Muscle of back (tissue), 11 donors: ENCODE results near the gene CMSS1. TPM values are rescaled to one million over a fixed set of nuclear protein-coding genes. Genes with fewer than 3 reads are reported as not detected.

Experiments
- DNase-seq, 3 donors: peaks; one replicate each; pipeline versions ENCODE4 v3.0.0 to v3.0.0-alpha.2; 2013
- polyA plus RNA-seq, 10 donors: library from polyadenylated mRNA; unstranded; fragments of 120-200 nt; gene quantifications; one replicate each; pipeline ENCODE4 v1.2.1, GENCODE V29; 2013; ENCODE audit not compliant: insufficient read length in 10 of 10

The CMSS1 gene
- polyA plus RNA-seq, 10 donors, result 26.9 to 37.8 (median 29.3) TPM

DNA sequence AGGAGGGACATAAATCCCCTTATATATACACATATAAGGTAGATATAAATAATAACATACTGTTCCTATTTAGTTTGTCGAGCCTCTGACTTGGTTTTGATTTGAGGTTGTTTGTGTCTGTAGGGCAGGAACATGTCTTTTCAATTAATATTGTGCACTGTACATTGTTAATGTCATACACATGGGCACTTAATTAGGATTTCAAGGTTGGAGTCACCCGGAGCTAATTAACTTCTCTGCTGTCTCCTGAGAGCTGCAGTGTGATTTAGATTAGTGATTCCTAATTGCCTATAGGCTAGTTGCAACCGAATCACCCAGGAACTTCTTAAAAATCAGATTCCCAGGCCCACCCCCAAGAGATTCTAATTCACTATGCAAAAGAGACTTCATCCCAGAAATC, 347.1 kb downstream of the CMSS1 start:
- no peak for DNase-seq

DNA sequence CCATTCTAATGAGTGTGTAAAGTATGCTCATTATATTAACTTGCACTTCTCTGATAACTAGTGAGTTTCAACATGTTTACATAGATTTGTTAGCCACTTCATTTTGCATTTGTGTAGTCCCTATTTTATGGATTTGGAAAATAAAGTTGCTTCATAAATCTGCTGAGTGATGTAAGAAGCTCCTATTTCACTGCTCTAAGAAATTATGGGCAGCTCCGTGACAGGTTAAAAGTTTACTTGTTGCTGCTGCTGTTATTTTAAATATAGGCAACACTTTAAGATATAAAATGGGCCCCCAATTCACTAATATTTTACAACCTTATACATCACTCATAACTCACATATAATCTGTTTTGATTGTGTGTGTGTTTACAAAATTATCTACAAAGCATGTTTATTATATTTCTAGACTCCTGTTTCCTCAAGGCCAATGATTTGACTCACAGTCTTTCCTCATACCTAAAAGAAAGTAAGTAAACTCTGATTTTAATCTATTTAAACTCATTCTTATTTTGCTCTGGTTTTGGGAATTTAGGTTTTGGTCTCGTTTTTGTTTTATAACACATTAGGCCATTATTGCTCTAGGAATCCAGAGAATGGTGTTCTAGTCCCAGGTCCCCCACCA, 348.4 kb downstream of the CMSS1 start:
- DNase-seq, result no peak

DNA sequence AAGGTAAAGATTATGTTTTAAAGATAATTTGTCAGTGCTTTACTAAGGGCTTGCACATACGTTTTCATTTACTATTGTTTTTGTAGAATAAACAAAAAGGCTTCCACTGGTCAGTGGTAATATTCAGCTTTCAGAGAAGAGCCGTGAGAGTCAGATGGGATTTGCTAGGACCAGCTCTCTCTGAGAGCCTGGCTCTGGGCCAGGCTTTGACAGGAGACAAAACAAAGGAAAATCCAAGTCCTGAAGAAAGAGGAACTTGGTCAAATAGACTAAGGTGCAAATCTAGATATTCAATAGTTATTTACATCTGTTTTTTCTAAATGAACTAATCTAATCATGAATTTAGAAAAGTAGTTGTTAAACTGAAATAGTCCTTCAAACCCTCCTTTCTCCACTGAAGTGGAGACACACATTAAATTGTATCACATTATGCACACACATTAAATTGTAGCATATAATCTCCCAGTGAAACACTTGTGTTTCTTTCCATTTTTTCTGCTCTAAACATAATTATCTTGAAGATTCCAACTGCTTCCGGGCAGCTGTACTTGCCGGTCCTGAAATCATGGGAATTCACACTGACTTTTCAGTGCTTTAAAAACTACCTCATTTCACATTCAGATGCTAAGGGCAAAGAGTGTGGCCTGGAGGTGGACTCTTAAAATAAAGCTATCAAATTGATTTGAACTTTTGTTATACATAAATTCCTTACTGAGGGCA, 351.7 kb downstream of the CMSS1 start:
- DNase-seq, result peak in 2 of 3 donors; percentile 77 to 85

DNA sequence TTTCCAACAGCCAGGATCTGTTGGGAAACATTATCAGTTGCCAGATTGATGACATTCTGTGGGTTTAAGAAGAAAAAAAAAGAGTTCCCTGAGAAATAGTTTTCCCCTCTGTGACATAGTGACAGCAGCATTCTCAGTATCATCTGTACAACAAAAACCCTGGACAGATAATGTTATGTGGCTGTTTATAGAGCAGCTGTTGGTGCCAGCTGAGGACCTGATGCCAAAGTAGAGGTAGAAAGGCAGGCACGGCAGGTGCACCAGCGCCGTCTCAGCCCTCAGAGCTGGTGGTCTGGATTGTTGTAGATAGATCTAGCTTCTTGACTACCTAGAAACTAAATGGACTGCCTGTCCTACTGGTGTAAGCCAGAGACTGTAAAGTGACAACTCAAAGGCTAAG, 352.8 kb downstream of the CMSS1 start:
- no peak for DNase-seq

DNA sequence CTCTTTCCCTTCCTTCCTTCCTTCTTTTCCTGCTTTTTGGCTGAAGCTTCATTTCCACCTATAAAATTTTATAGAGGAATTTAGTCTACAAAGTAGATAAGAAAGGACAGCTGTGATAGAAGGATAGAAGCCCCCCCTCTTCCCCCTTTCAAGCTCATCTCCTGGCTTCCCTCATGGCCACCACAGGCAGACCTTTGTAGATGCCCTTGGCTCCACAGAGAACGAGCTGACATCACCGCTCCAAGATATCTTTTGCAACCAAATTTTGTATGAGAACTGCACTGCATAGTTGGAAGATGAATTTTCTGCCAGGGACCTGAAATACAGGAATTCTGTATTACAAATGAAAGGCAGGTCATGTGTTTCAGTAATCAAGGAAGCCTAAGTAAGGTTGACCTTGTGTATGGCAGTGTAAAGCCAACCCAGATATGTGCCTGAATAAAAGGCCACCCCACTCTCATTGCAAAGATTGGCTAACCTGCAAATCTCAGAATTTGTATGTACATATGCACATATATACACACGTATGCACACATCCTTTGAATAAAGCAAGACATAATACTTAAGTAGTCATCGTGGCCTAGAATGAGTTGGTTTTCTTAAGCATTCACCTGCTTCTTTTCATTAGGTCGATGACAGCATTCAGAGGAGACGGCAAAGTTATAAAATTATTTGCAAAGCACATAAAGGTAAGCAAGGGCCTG, 353.7 kb downstream of the CMSS1 start:
- no peak for DNase-seq

DNA sequence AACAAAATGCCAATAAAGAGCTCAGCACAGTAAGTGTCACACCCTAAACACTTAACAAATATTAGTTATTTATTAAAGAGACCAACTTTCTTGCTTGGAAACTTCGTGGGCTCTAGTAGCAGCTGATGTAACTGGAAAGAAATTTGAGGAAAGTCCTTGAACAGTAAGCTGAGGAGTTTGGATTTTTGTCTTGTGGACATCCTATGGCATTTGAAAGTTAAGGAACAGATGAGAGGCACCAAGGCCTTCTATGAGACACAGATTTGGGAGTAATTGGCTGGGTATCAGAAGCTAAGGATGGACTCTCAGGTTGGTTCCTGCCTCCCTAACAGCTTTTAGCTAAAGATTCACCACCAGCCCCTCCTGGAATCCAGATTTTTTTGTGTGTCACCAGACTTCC, 356.3 kb downstream of the CMSS1 start:
- DNase-seq, result no peak

DNA sequence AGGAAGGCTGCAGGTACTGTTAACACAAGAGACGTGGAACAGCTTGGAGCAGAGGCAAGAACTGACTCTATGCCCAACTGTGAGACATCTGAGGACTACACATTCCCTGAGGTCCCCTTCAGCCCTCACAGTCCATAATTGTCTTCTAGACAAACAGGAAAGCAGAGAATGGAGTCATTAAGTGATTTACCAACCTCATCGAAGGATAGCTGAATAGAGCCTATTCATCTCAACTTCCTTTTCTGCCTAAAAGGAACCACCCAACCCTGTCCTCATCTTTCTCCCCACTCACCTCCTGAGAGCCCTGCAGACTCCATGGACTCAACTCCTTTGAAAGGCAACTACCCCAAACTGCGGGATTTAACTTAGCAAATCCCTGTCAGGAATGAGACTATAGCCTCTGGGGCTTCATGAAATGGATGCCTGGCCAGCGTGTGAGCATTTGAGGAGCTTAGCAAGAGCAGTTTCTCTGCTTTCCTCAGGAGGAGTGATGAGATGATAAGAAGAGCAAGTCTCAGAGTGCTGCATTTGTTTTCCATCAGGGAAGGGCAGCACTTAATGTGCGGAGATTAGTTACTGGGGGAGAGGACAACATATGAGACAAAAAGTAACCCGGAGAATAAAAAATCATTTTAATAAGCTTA, 358.1 kb downstream of the CMSS1 start:
- DNase-seq, result no peak

DNA sequence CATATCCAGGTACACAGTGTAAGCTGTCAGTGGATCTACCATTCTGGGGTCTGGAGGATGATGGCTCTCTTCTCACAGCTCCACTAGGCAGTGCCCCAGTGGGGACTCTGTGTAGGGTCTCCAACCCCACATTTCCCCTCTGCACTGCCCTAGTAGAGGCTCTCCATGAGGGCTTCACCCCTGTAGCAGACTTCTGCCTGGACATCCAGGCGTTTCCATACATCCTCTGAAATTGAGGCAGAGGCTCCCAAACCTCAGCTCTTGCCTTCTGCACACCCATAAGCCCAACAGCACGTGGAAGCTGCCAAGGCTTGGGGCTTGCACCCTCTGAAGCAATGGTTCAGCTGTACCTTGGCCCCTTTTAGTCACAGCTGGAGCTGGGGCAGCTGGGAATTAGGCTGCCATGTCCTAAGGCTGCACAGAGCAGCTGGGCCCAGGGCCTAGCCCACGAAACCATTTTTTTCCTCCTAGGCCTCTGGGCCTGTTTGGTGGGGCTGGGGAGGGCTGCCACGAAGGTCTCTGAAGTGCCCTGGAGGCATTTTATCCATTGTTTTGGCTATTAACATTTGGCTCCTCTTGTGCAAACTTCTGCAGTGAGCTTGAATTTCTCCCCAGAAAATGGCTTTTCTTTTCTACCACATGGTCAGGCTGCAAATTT, 362.2 kb downstream of the CMSS1 start:
- no peak for DNase-seq

DNA sequence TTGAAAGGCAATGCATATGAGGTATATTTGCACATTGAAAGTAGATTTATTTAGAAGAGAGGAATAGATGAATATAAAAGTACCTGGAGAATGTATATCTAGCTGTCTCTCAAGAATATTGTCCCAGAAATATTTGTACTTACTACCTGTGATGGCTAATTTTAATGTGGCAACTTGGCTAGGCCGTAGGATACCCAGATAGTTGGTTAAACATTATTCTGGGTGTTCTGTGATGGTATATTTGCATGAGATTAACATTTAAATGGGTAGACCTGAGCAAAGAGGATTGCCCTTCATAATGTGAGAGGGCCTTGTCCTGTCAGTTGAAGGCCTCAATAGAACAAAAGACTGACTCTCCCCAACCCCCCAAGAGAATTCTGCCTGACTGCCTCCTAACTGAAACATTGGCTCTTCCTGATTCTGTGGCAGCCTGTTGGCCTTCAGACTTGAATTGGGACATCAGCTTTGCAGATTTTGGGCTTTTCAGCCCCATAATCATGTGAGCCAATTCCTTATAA, 366.0 kb downstream of the CMSS1 start:
- no peak for DNase-seq

DNA sequence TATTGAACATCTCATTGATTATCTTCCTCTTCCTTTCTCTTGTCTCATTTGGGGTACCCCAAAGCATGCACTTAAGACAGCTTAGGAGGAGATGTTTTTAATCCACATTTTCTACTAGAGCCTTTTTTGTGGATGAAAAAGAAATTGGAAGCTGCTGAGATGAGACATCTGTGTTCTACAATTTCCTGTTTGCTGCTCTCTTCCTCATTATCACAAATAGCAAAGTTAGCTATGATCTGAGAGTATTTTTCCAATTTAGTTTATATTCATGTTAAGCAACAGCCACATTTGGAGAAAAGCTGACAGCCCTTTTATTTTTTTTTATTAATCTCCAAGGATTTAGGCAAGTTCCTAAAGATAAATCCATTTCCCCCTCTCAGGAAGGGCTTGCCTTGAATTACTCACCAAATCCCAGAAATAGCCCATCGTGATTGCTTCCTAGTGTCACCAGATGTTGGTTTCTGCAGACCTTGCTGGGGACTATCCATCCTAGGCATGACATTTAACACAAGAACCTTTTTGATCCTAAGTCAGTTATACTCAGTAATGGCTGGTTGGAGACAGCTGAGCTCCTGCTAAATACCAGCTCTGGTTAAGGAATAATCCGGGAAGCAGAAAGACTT, 367.4 kb downstream of the CMSS1 start:
- DNase-seq, result peak in 2 of 3 donors; percentile 45 to 73

DNA sequence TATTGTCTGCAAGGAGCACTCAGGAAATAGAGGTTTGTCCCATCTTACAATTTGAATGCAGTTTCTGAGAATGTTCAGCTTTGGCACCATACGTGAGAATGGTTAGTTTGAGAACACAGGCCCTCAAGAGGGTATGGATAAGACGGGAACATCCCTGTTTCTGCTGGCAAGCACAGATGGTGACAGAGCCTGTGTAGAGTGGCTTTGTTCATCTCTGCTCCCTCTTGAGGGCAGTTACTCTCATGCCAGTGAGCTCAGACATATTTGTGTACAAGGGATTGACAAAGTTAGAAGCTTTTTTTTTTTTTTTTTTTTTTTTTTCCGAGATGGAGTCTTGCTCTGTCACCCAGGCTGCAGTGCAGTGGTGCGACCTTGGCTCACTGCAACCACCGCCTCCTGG, 368.2 kb downstream of the CMSS1 start:
- DNase-seq, result no peak

DNA sequence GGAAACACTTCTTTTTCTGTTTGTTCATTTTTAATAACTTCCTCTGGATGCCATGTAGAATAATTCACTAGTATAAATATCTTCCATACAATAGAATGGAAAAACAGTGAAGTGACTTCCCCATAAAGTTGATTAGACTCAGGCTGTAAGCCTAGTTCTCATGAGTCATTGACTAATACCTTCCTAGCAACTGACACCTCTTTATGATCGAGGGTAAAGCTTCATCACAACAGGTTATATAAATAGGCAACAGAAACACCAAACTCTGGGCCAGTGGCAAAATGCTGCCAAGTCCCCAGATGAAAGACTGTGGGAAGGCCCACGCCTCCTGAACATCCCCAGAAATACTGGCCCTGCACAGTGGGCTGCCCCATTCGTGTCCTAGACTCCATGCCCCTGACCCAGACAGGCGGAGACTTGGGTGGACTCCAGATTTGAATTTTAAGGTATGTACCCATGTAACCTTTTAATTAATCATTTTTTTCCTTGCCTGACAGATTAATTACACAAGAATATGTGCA, 371.8 kb downstream of the CMSS1 start:
- DNase-seq, result no peak

DNA sequence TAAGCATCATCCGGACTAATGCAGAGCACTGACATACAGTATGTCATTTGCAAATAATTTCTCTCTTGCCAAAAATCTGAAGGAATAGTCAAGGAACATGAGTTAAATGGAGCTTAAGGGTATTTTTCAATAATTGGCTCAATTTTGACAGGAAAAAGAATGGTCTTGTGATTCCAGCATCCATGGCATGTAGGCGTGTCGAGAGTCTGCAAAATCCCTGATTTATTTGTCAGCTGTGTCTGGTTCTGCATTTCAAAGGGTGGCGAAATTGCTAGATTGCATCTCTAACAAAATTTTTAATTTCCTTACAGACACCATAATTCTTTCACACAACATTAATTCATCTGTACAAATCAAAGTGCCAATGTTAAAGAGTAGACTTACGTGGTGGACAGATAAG, 377.7 kb downstream of the CMSS1 start:
- DNase-seq, result no peak

DNA sequence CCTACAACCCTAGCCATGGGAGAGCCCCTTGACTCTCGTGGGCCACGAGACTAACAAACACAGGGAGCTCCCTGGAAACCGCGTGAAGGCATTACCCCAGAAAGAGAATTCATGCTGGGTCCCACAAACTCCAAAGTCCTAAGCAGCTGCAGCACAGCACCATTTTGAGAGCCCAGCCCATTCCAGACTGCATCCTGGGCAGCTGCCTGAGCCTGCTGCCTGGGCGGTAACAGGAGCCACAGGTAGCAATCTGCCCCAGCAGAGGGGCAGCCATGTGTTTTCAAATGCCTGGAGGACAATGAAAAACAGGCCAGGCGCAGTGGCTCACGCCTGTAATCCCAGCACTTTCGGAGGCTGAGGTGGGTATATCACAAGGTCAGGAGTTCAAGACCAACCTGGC, 380.2 kb downstream of the CMSS1 start:
- DNase-seq, result no peak

DNA sequence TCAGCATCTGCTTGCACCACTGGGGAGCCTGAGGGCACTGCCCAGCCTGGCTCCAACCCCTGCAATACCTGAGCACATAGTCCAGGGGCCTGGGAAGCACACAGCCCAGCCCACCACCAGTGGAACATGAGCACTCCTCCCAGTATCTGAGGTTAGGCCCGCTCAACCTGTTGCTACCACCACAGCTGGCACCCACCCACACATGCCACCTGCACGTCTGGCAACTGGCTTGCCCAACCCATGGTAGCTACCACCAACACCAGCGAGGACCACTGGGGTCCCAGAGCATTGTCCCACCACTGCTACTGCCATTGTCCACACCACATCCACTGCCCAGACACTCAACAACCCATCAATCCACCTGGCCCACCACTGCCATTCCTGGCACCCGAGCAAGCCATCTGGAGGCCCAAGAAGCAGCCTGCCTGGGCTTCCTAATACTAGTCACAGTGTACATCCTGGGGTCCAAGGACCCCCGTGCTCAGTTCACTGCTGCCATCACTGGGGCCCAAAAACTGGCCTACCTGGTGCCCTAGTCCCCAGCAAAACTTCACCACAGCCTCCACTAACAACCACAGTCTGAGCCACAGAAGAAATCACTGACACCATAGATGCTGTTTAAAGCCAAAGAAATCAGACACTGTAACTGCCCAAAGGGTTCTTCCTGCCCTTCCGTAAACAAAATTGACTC, 381.1 kb downstream of the CMSS1 start:
- no peak for DNase-seq

DNA sequence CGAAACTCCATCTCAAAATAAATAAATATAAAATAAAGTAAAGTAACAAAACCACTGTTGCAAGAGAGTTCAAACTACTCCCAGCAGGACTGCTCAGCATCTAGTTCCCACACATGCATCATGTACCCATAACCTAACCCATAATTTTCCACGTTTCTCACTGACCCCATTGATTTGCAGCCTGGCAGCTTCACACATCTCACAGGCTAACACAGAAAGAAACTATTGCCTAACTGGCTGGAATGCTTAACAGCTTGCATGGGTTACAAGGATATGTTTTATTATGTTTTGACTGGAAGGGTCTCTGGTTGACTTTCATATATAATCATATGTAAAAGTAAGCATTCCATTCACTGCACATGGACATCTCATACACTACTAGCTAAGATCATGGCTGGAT, 387.5 kb downstream of the CMSS1 start:
- DNase-seq, result no peak

DNA sequence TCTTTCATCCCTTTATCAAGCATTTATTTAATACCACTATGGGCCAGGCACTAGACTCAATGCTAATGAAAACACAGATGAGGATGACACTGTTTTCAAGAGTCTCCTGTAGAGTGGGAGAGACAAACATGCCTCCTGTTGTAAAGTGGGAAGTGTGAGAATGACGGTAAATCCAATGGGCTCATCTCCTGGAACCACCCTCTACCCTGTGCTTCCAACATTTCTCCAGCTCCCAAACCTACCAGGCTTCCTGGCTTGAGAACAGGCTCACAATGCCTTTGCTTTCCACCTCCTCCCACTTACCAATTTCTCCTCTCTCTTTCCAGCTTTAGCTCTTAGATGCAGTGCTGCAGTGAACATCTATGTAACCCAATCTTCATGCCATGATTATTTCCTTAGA, 389.0 kb downstream of the CMSS1 start:
- no peak for DNase-seq

DNA sequence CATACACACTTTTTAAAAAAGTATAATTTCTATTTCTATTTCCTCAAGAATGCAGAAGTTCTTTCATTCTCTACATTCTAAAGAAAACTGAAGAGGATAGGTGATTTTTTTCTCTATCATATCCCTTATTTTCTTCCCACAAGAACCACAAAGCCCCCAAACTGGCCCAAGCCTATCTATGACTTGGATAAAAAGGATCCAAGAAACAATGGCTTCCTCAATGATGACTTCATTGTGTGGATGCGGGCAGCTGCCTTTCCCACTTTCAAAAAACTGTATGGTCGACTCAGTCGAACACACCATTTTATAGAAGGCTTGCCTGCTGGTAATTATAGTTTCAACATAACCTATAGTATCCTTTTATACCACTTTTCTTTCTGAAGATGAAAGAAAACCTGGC, 390.2 kb downstream of the CMSS1 start:
- DNase-seq, result no peak

DNA sequence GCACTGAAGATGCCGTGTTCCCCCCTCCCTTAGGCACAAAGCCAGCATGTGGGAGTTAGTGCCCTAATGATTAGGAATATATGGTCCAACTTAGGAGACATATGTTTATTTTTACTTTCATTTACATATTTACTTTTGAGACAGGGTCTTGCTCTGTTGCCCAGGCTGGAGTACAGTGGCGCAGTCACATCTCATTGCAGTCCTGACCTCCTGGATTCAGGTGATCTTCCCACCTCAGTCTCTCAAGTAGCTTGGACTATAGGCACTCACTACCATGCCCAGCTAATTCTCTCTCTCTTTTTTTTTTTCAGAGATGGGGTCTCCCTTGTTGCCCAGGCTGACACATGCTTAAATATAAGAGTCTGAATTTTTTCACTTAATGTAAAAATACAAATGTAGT, 391.5 kb downstream of the CMSS1 start:
- no peak for DNase-seq

DNA sequence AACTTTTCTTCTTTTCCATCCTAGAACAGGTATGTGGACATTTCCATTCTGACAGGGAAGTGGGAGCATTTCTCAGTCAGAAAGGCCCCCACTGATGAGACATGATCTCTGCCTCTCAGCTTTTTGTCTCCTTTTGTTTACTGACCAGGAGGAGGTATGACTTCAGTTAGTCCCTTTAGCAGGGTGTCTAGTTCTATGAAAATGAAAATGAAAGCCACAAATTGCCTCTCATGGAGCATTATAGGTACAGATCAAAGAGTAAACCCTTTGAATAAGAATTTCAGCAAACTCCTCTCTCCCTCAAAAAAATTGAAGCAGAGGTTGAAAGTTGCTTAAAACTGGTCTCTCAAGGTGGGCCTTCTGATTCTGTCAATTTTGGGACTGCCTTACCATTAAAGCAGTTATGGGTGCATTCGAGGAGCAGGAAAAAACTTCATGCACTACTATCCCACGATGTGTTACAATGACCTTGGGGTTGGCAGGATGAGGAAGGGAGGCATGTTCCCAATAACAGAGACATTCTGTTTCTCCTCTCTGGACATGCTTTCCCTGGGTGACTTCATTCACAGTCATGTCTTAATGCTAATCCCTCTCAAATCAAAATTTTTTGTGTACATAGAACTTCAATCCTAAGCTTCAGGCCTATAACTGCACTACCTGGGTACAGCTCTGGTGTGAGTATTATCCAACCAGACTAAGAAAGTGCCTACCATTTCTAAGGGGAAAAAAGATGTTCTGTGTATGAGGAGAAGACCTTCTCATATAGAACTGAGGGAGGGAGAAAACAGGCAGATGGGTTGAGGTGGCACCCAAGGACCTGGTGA, 392.5 kb downstream of the CMSS1 start:
- no peak for DNase-seq
